Epithelial cell of umbilical artery (primary cell): ENCODE measurements around the gene RIN2. TPM values are rescaled to one million over a fixed set of nuclear protein-coding genes. Genes with fewer than 3 reads are reported as not detected.

ENCODE experiments used
- total RNA-seq: library from RNA; depleted of rRNA; stranded (reverse); fragments of >200 nt; gene quantifications from 2 replicates; pipeline ENCODE4 v1.2.3, GENCODE V29; 2014

RIN2 gene, protein sequence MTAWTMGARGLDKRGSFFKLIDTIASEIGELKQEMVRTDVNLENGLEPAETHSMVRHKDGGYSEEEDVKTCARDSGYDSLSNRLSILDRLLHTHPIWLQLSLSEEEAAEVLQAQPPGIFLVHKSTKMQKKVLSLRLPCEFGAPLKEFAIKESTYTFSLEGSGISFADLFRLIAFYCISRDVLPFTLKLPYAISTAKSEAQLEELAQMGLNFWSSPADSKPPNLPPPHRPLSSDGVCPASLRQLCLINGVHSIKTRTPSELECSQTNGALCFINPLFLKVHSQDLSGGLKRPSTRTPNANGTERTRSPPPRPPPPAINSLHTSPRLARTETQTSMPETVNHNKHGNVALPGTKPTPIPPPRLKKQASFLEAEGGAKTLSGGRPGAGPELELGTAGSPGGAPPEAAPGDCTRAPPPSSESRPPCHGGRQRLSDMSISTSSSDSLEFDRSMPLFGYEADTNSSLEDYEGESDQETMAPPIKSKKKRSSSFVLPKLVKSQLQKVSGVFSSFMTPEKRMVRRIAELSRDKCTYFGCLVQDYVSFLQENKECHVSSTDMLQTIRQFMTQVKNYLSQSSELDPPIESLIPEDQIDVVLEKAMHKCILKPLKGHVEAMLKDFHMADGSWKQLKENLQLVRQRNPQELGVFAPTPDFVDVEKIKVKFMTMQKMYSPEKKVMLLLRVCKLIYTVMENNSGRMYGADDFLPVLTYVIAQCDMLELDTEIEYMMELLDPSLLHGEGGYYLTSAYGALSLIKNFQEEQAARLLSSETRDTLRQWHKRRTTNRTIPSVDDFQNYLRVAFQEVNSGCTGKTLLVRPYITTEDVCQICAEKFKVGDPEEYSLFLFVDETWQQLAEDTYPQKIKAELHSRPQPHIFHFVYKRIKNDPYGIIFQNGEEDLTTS
- total RNA-seq = 63.5 and 134 TPM in 2 replicates

DNA sequence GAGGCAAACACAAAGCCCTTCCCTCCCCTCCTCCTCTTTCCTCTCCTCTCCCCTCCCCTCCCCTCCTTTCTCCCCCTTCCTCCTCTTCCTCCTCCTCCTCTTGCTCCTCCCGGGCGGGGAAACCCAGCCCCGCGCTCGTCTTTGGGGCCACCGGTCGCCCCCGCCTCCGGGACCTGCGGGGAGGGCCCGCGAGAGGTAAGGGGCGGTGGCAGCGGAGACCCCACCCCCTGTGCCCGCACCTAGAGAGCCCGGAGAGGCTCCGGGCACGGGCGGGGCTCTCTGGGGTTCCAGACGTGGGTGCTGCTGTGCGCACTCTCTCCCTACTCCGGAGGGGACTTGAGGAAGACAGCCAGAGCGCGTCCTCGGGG is at the start of gene RIN2:
Gene RIN2, plus strand, starts transcription at position 126 of the 368 bp plus-strand sequence. CDS start 131,344 bp downstream, outside the sequence.

